GM20431 (cell line): Measurements from ENCODE around the gene MRPL16.

Experiments used
- in situ Hi-C: fragments of 300-500 bp; cut with MseI, MboI; formaldehyde crosslinking; loops from one replicate; pipeline ENCODE4 v1.15.0; 2020; ENCODE audit warnings: low sequenced_read_pairs; ENCODE audit not compliant: unreplicated experiment

MRPL16 gene

GRCh38 chr11:59778122-59778521 lies 32.5 kb downstream of the MRPL16 start:
- in situ Hi-C loops, result no loop called here

- in situ Hi-C loops, result no loop called here
Measured at GRCh38 chr11:59777104-59777503, 33.5 kb downstream of the MRPL16 start.

- in situ Hi-C loops, result no loop called here
Measured at GRCh38 chr11:59776210-59777066, 34.1 kb downstream of the MRPL16 start.

GRCh38 chr11:59773083-59773440 lies 37.5 kb downstream of the MRPL16 start:
- in situ Hi-C loops, result no loop called here

- in situ Hi-C loops, result no loop called here
Measured at GRCh38 chr11:59771605-59772004, 39.0 kb downstream of the MRPL16 start.

- in situ Hi-C loops, result no loop called here
Measured at GRCh38 chr11:59770869-59771268, 39.7 kb downstream of the MRPL16 start.

- in situ Hi-C loops, result no loop called here
Measured at GRCh38 chr11:59770319-59770718, 40.3 kb downstream of the MRPL16 start.

GRCh38 chr11:59769828-59770227 lies 40.8 kb downstream of the MRPL16 start:
- in situ Hi-C loops, result no loop called here

- in situ Hi-C loops, result no loop called here
Measured at GRCh38 chr11:59769111-59769510, 41.5 kb downstream of the MRPL16 start.

- in situ Hi-C loops, result no loop called here
Measured at GRCh38 chr11:59767225-59767611, 43.4 kb downstream of the MRPL16 start.

GRCh38 chr11:59766542-59767224 lies 43.9 kb downstream of the MRPL16 start:
- in situ Hi-C loops, result no loop called here

GRCh38 chr11:59765068-59765735 lies 45.4 kb downstream of the MRPL16 start:
- in situ Hi-C loops, result no loop called here

- in situ Hi-C loops, result no loop called here
Measured at GRCh38 chr11:59761993-59762392, 48.6 kb downstream of the MRPL16 start.

- in situ Hi-C loops, result no loop called here
Measured at GRCh38 chr11:59760771-59761170, 49.8 kb downstream of the MRPL16 start.

- in situ Hi-C loops, result loop anchor here (10.0 kb wide), 1 partner anchor 45 kb away; no protein-coding TSS in a partner anchor
Measured at GRCh38 chr11:59759900-59760299, 50.7 kb downstream of the MRPL16 start.

- in situ Hi-C loops, result loop anchor here (10.0 kb wide), 1 partner anchor 46 kb away; no protein-coding TSS in a partner anchor
Measured at GRCh38 chr11:59758401-59759037, 52.1 kb downstream of the MRPL16 start.

GRCh38 chr11:59756845-59757244 lies 53.7 kb downstream of the MRPL16 start:
- in situ Hi-C loops, result loop anchor here (10.0 kb wide), 1 partner anchor 48 kb away; no protein-coding TSS in a partner anchor

GRCh38 chr11:59756558-59756840 lies 54.1 kb downstream of the MRPL16 start:
- in situ Hi-C loops, result loop anchor here (10.0 kb wide), 1 partner anchor 48 kb away; no protein-coding TSS in a partner anchor
